Stimulated activated CD4-positive, alpha-beta T cell treated with anti-CD3 and anti-CD28 coated beads, Interleukin-1b, Interleukin-23, amount 100 ng/mL, for 4 hours (primary cell): Measurements from ENCODE around the gene CDCP1.

Experiments used
- DNase-seq, 2 donors: peaks; one replicate each; pipeline ENCODE4 v3.0.0-alpha.2; 2020; ENCODE audit warnings: low read depth in 2 of 2

The CDCP1 gene

DNA sequence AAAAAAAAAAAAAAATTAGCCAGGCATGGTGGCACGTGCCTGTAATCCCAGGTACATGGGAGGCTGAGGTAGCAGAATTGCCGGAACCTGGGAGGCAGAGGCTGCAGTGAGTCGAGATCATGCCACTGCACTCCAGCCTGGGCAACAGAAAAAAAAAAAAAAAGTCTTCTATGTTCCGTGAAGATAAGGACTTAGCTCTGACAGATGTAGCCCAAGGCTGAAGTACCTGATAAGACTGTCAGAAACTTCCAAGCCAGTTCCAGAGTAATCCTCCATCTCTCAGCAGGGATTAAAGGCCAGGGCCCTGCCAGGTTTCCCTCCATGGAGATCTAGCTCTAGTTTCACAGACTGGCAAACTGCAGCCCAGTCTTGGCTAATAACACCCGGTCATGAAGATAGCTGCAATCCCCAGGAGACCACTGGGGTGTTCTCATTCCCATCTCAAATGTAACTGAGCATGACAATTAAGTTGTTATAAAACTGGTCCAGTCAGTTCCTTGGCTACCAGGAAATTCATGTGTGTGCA, 8.5 kb downstream of the CDCP1 start:
- DNase-seq, result no peak

- DNase-seq, result no peak
Measured at GRCh38 chr3:45135959-45136358, 10.2 kb downstream of the CDCP1 start.

DNA sequence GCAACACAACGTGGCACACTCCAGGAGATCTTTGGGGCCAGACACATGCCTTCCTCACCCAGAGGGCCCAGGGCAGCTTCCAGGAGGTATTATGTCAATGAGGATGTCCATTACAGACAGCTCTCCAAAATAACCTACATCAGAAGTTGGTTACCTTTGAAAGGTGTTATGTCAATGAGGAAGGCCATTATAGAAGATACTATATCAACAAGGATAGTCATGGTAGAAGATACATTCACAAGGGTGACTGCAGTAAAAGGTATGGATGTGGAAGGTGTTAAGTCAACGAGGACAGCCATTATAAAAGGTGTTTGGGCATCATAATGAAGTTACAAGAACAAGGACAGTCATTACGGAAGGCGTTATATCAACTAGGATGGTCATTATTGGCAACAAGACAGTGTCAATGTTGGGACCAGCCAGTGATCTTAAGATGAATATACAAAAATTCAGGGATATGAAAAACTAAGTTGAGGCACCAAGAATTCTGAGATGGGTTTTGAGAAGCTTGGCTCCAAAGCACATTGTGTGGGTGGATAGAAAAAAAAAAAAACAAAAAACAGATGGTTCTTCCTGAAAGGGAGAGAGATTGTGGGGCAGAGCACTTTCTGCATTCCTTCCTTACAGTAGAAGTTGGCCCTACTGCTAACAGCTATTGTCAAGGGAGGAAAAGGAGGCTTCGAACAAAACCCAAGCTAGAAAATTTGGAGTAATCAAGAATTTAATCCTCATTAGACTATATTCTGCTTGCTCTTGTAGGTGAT, 11.2 kb downstream of the CDCP1 start:
- DNase-seq, result no peak

DNA sequence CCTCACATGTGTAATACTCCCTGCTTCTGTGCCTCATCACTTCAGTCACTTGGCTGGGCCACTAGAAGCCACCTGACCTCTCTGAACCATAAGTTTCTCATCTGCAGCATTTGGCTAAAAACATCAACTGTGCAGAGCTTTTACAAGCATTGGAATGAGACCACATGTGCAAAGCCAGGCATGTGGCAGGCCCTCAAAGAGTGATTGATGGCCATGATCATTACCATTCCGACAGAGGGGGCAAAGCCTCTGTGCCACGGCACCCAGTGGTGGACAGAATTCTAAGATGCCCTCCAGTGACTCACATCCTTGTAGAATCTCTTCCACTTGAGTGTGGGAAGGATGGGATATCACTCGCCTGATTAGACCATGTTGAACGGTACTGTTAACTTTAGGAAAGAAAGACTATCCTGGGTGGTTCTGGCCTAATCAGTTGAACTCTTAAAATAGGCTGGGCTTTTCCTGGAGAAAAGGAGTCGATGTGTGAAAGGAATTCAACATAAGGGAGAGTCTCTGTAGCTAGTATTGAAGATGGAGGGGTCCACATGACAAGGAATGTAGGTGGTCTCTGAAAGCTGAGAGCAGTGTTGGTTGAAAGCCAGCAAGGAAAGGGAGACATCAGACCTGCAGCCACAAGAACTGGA, 13.5 kb downstream of the CDCP1 start:
- DNase-seq, result no peak

DNA sequence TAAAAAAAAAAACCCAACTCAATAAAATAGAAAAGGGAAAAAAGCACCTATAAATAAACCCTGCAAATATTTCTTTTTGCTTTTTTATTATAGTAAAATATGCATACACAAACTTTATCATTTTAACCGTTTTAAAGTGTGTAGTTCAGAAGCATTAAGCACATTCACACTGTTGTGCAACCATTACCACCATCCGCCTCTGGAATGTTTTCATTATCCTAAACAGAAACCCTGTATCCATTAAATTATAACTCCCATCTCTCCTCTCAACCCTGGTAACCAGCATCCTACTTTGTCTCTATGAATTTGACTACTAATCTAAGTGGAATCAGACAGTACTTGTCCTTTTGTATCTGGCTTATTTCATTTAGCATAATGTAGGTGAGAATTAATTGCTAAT, 15.0 kb downstream of the CDCP1 start:
- no peak for DNase-seq

DNA sequence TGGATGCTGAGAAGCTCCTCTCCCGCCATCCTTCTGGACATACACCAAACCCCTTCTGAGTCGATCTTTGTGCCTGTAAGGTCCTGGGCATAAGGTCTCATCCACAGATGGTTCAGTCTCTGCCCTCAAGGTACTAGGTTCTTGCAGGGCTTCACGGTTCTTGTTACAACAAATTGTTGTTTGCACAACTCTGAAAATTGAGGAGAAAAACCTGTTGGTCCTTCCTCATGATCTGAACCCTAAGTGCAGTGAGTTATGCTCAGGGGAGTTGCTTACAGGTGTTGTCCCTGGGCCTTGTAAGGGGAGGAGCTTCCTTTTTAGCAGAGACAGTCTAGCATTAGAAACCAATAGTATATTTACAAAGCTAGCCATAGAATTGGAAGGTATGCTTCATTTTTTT, 15.7 kb downstream of the CDCP1 start:
- DNase-seq, result no peak

GRCh38 chr3:45128950-45129349, 17.2 kb downstream of the CDCP1 start:
- DNase-seq, result no peak

- no peak for DNase-seq
Measured at GRCh38 chr3:45127130-45127822, 18.9 kb downstream of the CDCP1 start.

DNA sequence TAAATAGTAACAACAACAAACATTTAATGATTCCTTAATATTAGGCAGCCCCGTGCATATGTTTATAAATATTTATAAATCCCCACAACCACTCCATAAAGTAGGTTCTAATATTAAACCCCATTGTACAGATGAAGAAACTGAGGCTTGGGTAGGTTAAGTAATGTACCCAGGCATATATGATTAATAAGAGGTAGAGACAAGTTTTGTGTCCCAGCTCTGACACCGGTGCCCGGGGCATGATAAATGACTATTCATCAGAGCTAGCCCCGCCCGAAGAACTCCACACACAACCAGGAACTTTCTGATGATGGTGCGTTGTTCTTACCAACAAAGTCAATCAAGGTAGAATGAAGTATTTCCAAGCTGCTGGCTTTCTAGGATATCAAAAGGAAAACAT, 19.4 kb downstream of the CDCP1 start:
- DNase-seq, result no peak

- DNase-seq, result no peak
Measured at GRCh38 chr3:45125550-45126026, 20.6 kb downstream of the CDCP1 start.

- DNase-seq, result no peak
Measured at GRCh38 chr3:45124956-45125355, 21.2 kb downstream of the CDCP1 start.

DNA sequence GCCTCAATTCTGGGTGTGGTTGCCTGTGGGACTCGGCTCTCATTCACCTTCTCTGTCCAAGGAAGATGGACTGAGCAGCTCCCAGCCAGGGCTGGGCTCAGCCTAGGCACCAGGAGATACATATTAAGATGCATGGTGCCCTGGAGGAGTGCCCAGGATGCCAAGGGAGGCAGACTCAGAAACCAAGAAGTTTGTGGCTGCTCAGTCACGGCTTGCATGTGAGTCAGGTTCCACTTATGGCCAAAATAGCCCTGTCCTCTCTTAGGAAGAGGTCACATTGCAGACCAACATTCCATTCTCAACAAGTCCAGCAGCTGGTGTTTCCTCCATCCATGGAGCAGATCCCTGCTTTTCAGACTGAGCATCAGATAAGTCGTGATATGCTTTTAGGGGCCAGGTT, 21.8 kb downstream of the CDCP1 start:
- DNase-seq, result no peak

GRCh38 chr3:45123581-45124269, 22.5 kb downstream of the CDCP1 start:
- no peak for DNase-seq

DNA sequence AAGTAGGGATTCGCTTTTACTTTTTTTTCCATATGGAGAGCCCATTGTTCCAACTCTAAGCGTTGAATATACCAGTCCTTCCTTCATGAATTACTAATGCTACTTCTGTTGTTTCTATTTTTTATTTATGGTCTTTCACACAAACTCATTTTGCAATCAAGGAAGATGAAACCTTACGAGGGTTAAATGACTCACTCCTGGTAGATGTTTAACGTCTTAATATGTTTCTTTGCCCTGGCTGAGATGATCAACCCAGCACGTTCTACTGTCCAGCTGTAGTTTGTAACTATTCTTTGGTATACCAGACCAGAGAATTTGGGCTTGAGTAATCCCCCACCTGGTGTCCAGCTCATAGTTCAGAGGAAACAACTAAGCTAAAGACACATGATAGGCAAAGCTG, 23.1 kb downstream of the CDCP1 start:
- DNase-seq, result no peak

- no peak for DNase-seq
Measured at GRCh38 chr3:45120359-45121158, 25.6 kb downstream of the CDCP1 start.

- DNase-seq, result no peak
Measured at GRCh38 chr3:45119824-45120358, 26.3 kb downstream of the CDCP1 start.

GRCh38 chr3:45119376-45119775, 26.8 kb downstream of the CDCP1 start:
- no peak for DNase-seq

- no peak for DNase-seq
Measured at GRCh38 chr3:45118615-45119071, 27.5 kb downstream of the CDCP1 start.

GRCh38 chr3:45116350-45116749, 29.8 kb downstream of the CDCP1 start:
- DNase-seq, result no peak

GRCh38 chr3:45113625-45114050, 32.5 kb downstream of the CDCP1 start:
- DNase-seq, result no peak

GRCh38 chr3:45112939-45113338, 33.2 kb downstream of the CDCP1 start:
- DNase-seq, result no peak
